GM18505 (cell line): ENCODE results near the gene NMNAT3.
A peak's percentile ranks its signal among the peaks of the same experiment; 100 is the strongest.

Experiments used
- ATAC-seq: cut with Tn5 transposase; IDR thresholded peaks from one replicate; pipeline ENCODE4 v1.9.1; 2021; ENCODE audit not compliant: unreplicated experiment
- POLR2A ChIP-seq: IDR thresholded peaks from 4 replicates; pipeline ENCODE4 v1.6.1; 2011; ENCODE audit warnings: borderline replicate concordance; ENCODE audit not compliant: insufficient read depth, insufficient read length; ENCODE audit errors: extremely low read depth

The NMNAT3 gene

DNA sequence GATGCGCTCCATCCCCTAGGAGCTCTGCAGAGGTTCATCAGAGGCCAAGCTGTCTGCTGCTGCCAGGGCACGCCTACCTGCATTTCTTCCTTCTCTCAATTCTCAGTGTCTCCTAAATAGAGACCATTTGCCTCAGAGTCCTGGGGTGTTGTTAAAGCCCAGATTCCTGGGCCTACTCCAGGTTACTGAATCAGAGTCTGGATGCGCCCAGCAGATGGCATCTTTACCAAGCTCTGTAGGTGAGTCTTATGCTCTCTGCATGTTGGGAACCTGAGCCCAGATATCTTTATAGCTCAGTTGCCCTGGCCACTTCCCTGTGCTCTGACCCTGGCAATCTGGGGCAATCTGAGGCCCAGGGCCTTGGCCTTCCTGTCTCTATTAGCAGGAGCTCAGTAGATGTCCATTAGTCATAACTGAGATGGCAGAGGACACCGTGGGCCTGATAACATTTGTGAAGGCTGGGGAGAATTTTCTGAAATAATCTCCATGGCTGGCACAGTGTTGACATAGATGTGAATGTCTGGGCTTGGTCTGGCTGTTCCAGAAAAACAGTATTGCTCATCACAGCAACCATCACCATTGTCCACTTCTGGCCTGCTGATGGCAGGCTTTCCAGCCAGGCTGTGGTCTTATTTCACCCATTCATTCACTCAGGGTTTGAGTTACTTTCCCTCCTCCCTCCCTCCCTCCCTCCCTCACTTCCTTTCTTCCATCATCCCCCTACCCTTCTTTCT, 125.0 kb downstream of the NMNAT3 start:
- no peak for ATAC-seq
- no peak for TF ChIP-seq POLR2A

DNA sequence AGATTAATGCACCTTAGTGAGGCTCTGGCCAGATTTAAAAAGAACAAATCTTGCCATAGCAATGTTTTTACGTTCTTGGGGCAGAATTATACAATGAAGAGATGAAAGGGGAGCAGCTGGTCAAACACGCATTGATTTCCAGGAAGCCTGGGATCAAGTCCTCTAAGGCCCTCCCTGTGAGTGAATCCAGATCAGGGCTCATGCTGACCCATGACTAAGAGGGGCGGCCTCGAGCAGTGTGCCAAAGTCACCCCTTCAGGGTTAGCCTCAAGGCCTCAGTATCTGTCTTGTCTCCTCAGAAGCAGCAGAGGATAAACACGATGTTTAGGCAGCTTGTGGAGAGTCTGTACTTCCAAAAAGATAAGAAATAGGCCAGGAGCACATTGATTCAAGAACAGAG, 129.0 kb downstream of the NMNAT3 start:
- ATAC-seq = no peak
- TF ChIP-seq POLR2A = no peak

DNA sequence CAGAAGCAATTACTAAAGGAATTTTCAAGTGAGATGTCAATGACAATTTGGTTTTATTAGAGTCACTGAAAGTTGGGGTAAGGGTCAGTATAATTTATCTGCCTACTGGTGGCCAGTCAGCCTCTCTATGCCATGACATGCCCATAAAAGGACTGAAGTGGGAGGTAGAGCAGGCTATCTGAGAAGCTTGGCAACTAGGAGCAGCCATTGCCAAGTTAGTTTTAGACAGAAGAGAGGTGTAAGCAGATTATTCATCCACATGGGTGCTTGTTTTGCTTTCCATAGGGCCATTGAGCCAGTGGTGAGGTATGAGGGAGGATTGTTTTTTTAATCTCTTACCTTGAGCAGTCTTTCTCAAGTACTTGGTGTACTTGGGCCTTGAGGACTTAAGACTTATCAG, 130.1 kb downstream of the NMNAT3 start:
- TF ChIP-seq POLR2A = no peak
- ATAC-seq = no peak

DNA sequence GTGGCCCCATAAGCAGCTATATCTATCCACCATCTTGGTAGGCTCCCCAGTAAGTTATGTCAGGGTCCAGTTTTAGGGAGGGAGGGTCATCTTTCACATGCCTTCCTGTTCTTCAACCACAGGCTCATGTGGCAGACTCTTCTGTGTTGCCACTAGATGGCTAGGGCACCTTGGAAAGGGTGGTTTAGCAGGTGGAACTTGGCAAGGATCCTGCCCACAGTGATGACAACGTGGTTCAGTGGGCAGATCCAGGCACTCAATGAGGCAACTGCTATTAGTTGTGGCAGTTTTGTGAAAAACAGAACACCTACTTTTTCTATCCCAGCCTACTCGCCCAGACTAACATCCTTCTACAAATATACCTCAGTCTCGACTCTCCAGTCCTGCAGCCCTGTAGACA, 131.0 kb downstream of the NMNAT3 start:
- ATAC-seq = no peak
- TF ChIP-seq POLR2A = no peak

DNA sequence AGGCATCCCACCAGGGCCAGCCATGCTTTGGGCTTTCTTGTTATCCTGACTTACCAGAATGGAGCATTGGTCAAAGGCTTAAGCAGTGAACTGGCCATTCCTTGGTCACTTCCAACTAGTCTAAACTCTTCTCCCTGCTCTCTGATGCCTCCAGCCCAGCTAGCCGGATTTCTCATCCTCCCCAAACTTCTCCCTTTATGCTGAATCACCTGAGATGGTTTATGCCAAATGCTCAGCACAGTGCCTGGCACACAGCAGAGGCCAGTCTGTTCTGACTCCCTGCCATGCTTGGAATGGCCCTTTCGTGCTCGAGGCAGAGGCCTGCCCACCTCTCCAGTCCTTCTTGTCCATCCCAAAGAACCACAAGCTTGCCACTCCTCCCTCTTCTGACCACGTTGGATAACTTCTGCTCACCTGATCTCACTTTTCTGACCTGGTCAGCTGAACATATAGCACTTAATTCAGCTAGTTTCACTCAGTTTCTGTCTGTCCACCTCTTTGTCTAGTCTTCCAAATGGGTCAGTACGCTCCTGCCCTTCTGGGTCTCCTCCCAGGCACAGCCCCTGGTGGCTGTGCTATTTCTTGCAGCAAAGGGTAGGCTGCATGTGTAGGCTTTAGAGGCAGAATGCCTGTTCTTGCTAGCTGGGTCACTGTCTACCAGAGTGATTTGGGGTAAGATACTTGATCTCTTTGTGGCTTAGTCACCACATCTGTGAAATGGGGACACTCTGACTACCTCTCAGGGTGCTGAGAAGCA, 136.1 kb downstream of the NMNAT3 start:
- no peak for TF ChIP-seq POLR2A
- no peak for ATAC-seq

DNA sequence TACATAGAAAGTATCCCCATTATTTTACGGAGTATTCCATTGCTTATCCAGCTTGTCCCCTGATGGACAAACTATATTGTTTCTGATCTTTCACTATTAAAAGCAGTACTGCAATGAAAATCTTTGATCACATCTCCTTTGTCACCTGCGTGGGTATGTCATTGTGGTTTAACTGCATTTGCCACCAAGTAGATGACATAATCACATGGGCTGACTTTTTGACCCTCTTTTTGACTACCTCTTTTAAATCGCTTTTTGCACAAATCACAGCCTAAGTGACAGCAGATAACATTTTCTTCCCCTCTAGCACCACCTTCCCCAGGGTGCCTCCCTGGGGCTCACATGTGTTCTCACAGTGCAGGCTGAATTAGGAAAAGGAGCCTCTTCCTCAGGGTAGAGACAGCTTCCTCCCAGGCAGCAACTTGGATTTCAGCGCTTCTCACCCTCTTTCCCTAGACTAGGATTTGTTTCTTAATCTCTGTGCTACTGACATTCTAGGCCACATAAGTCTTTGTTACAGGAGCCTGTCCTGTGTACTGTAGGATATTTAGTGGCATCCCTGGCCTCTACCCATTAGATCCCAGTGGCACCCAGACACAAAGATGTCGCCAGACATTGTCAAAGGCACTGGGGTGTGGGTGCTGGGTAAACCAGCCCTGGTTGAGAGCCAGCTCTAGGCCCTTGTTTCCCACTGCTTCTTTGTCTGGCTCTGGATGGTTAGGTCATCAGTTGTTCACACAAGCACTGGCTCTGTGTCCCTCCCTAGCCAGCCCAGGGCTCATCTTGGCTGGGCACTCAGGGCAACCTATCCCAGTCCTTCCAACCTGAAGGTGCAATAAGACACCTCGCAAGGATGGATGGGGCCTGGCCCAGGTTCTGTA, 136.9 kb downstream of the NMNAT3 start:
- TF ChIP-seq POLR2A = no peak
- ATAC-seq = no peak

DNA sequence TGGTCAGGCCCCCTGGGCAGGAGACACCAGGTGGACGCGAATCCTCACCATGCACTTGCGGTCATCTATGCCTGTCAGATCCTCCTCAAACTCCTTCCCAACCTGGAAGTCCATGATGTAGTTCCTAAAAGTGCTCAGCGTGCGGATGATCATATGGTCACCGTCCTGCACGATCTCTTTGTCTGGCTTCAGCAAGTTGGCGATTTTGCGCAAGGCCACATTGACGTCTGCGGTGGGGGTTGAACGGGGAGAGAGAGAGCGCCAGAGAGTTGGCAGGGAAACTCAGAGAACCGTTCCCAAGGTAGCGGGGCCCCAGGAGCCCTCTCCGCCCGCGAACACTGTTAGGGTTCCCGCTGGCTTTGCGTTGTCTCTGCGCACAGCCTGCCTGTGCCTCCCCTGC, 139.0 kb downstream of the NMNAT3 start:
- ATAC-seq = no peak
- TF ChIP-seq POLR2A = no peak

DNA sequence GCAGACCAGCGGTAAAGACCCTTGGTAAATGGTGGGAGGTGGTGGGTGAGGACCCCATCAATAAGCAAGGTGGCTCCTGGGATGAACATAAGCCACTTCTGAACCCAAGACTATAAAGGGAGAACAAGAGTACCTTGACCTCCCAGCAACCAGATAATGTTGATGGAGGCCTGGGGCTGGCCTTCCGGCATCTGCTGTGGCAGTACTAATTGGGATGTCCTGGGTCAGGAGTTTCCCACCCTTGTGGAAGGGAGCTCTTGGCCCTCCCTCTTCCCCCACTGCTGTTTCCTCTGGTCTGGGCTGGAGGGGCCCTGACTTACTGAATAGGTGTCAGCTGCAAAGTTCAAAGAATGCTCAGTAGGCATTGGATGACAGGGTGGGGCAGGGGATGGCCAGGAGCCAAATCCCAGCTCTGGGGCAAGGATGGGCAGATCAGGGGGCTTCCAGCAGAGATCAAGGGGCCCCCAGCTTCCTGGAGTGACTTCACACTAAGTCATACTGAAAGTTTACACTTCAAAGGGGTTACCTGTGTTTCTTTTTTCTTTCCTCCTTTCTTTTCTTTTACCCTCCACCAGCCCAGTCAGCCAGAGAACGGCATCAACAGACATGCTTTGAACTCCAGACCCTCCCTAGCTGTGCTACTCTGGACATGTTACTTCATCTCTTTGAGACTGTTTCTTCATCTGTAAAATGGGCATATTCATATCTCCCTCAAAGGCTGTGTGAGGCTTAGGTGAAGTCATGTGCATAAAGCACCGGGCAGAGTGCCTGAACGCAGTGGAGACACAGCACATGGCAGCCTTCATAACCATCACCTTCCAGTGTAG, 139.8 kb downstream of the NMNAT3 start:
- no peak for TF ChIP-seq POLR2A

DNA sequence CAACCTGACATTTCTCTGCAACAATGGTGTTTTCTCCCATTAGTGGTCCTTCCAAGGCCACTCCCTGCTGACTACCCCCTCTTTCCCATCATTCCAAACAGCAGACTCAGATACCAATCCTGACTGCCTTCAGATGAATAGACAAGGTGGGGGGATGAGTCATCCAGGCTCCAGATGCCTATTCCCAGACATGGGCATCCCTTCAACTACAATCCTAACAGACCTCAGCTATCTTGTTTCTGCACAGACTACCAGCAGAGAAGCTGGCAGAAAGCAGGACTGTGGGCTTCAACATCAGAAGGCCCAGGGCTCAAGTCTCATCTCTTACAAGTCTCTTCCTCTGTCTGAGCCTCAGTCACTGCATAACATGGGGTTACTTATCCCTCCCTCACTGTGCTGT, 140.4 kb downstream of the NMNAT3 start:
- no peak for ATAC-seq
- TF ChIP-seq POLR2A = no peak

More for the DNA sequence above, 139.8 kb downstream of the NMNAT3 start:
- ATAC-seq = no peak

DNA sequence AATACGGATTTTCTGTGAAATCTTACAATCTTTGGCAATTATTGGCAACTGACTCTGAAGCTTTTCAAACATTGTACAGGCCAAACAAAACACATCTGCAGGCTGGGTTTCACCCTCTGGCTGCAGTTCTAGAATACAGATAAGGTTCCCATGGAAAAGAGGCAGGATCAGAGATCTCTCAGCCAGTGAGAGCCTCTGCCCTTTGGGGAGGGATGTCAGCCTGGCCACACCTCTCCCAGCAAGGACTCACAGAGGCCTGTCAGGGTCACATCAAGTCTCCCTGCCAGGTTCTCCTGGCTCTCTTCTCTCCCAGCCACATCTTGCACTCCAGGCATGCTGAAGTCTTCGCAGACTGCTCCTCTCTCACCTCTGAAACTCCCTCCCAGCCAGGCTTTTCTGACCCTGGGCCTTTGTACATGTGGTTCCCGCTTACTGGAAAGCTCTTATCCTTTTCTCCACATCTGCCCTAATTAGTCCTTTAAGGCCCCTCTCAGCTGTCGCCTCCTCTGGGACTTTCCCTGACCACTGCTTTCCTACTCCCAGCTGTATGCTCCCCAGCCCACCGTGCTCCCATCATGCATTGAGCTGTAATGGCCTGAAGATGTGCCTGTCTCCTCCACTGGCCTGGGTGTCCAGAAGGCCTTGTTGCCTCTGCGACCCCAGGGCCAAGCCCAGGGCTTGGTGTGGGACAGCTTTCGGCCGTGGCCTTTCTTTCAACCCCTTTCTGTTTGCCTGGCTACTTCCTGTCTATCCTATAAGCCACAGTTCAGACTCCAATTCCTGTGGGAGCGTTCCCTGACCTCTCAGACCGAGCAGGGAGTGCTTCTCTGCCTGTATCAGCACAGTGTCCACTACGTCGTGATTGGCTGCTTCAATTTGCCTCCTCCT, 142.5 kb downstream of the NMNAT3 start:
- no peak for TF ChIP-seq POLR2A
- ATAC-seq = no peak

DNA sequence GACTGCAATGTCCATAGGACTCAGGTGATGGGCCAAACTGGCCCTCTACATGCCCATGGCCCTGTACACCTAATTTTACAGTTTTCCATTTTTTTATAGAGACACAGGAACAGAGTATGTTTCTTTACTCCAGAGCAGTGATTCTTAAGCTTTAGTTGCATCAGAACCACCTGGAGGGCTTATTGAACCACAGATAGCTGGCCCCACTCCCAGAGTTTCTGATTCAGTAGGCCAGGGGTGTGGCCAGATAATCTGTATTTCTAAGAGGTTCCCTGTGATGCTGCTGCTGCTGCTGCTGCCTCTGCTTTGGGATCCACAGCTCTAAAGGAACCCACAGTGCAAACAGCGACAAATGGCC, 143.3 kb downstream of the NMNAT3 start:
- TF ChIP-seq POLR2A = no peak
- peak; percentile 87 for ATAC-seq
